Measurements from ENCODE around the gene COL8A2.

Gene COL8A2

GRCh38 chr1:36166938-36167905, 42.2 kb upstream of the COL8A2 start:
- no peak overlapping the region for H3K4me3 ChIP-seq (ENCODE audit: low read length)
- DNase-seq (ENCODE audit: low read depth) = peak; percentile 54
- TF ChIP-seq CTCF (conservative IDR thresholded peaks at IDR 0.05; ENCODE audit: low read length) = no peak

GRCh38 chr1:36166136-36166535, 41.1 kb upstream of the COL8A2 start:
- TF ChIP-seq CTCF (conservative IDR thresholded peaks at IDR 0.05; ENCODE audit: low read length) = no peak
- no peak for DNase-seq (ENCODE audit: low read depth)
- no peak overlapping the region for H3K4me3 ChIP-seq (ENCODE audit: low read length)

- TF ChIP-seq CTCF (conservative IDR thresholded peaks at IDR 0.05; ENCODE audit: low read length) = no peak
- H3K4me3 ChIP-seq (ENCODE audit: low read length) = no peak overlapping the region
- no peak for DNase-seq (ENCODE audit: low read depth)
These were observed 40.1 kb upstream of the COL8A2 start for GRCh38 chr1:36165145-36165544.

- no peak for TF ChIP-seq CTCF (conservative IDR thresholded peaks at IDR 0.05; ENCODE audit: low read length)
- no peak overlapping the region for H3K4me3 ChIP-seq (ENCODE audit: low read length)
- no peak for DNase-seq (ENCODE audit: low read depth)
These were observed 39.3 kb upstream of the COL8A2 start for GRCh38 chr1:36164361-36164760.

GRCh38 chr1:36163426-36163825, 38.4 kb upstream of the COL8A2 start:
- H3K4me3 ChIP-seq (ENCODE audit: low read length) = no peak overlapping the region
- DNase-seq (ENCODE audit: low read depth) = no peak
- no peak for TF ChIP-seq CTCF (conservative IDR thresholded peaks at IDR 0.05; ENCODE audit: low read length)

GRCh38 chr1:36162680-36163239, 37.7 kb upstream of the COL8A2 start:
- DNase-seq (ENCODE audit: low read depth) = no peak
- no peak for TF ChIP-seq CTCF (conservative IDR thresholded peaks at IDR 0.05; ENCODE audit: low read length)
- no peak overlapping the region for H3K4me3 ChIP-seq (ENCODE audit: low read length)

Measured in AG10803 (cell line).